ENCODE results near the gene PLCG1.

Gene PLCG1

GRCh38 chr20:41219824-41220223 is 82.5 kb downstream of the PLCG1 start:
- FAIRE-seq, result no peak

- FAIRE-seq, result no peak
These were observed 84.4 kb downstream of the PLCG1 start for GRCh38 chr20:41221614-41222218.

GRCh38 chr20:41222296-41222695 is 85.0 kb downstream of the PLCG1 start:
- no peak for FAIRE-seq

- no peak for FAIRE-seq
These were observed 85.4 kb downstream of the PLCG1 start for GRCh38 chr20:41222703-41223102.

- FAIRE-seq, result no peak
These were observed 85.8 kb downstream of the PLCG1 start for GRCh38 chr20:41223112-41223511.

GRCh38 chr20:41224281-41224680 is 86.9 kb downstream of the PLCG1 start:
- FAIRE-seq, result no peak

GRCh38 chr20:41225091-41225490 is 87.7 kb downstream of the PLCG1 start:
- no peak for FAIRE-seq

GRCh38 chr20:41226426-41226825 is 89.1 kb downstream of the PLCG1 start:
- FAIRE-seq, result no peak

Data from endometrium (tissue), 2 donors.